ENCODE results near the gene BRAF.

- no peak for TF ChIP-seq CTCF (IDR thresholded peaks at IDR 0.05)
- no peak for TF ChIP-seq POLR2A (IDR thresholded peaks at IDR 0.05)
Measured at GRCh38 chr7:140694592-140694991, 230.1 kb downstream of the BRAF start.
